Mononuclear cell (primary cell): ENCODE results near the gene RBFOX2. TPM values are rescaled to one million over a fixed set of nuclear protein-coding genes. Genes with fewer than 3 reads are reported as not detected.
A peak's percentile ranks its signal among the peaks of the same experiment; 100 is the strongest.

Experiments
- H3K27me3 ChIP-seq: 2 replicates; pipeline ENCODE4 v1.6.0; 2011; ENCODE audit warnings: low read length, control low read depth; ENCODE audit not compliant: insufficient read depth
- H3K4me1 ChIP-seq: 2 replicates; pipeline ENCODE4 v1.5.1; 2011; ENCODE audit warnings: mild to moderate bottlenecking, low read length, control low read depth; ENCODE audit not compliant: insufficient read depth
- H3K4me3 ChIP-seq: 2 replicates; pipeline ENCODE4 v1.5.1; 2011; ENCODE audit warnings: mild to moderate bottlenecking, low read length, moderate library complexity
- H3K9me3 ChIP-seq: 2 replicates; pipeline ENCODE4 v1.5.1; 2011; ENCODE audit warnings: low read depth, mild to moderate bottlenecking, control low read depth, low read length
- total RNA-seq: library from RNA; depleted of rRNA; stranded (reverse); fragments of >200 nt; gene quantifications from one replicate; pipeline ENCODE4 v1.2.3, GENCODE V29; 2012

The RBFOX2 gene
- total RNA-seq, 1 donor: 0.42 TPM

GRCh38 chr22:35921777-35922176 is 106.8 kb downstream of the RBFOX2 start:
- Histone ChIP-seq H3K4me1 (no peaks in the 10 kb centered on the region), H3K9me3 (no peaks in the 10 kb centered on the region), H3K27me3 (no peaks in the 10 kb centered on the region), H3K4me3 (no peak overlapping the region)

- H3K4me3 ChIP-seq: no peak overlapping the region
- H3K9me3 ChIP-seq: no peaks in the 10 kb centered on the region
- no peaks in the 10 kb centered on the region for H3K27me3 ChIP-seq
- H3K4me1 ChIP-seq: no peaks in the 10 kb centered on the region
These were observed 107.6 kb downstream of the RBFOX2 start for GRCh38 chr22:35921044-35921443.

GRCh38 chr22:35919002-35919542 is 109.6 kb downstream of the RBFOX2 start:
- H3K4me1 ChIP-seq: peaks cover 18% of the 10 kb centered on the region
- H3K4me3 ChIP-seq: no peak overlapping the region
- no peaks in the 10 kb centered on the region for H3K9me3 ChIP-seq
- H3K27me3 ChIP-seq: no peaks in the 10 kb centered on the region

GRCh38 chr22:35918456-35918855 is 110.2 kb downstream of the RBFOX2 start:
- Histone ChIP-seq H3K27me3 (no peaks in the 10 kb centered on the region), H3K4me1 (peaks cover 22% of the 10 kb centered on the region), H3K9me3 (no peaks in the 10 kb centered on the region), H3K4me3 (no peak overlapping the region)

GRCh38 chr22:35917651-35918050 is 111.0 kb downstream of the RBFOX2 start:
- H3K4me3 ChIP-seq: no peak overlapping the region
- H3K27me3 ChIP-seq: no peaks in the 10 kb centered on the region
- peaks cover 22% of the 10 kb centered on the region for H3K4me1 ChIP-seq
- H3K9me3 ChIP-seq: no peaks in the 10 kb centered on the region

GRCh38 chr22:35915477-35916013 is 113.1 kb downstream of the RBFOX2 start:
- no peaks in the 10 kb centered on the region for H3K27me3 ChIP-seq
- no peak overlapping the region for H3K4me3 ChIP-seq
- no peaks in the 10 kb centered on the region for H3K9me3 ChIP-seq
- H3K4me1 ChIP-seq: peaks cover 22% of the 10 kb centered on the region

GRCh38 chr22:35914665-35915476 is 113.8 kb downstream of the RBFOX2 start:
- Histone ChIP-seq H3K4me1 (peaks cover 22% of the 10 kb centered on the region), H3K4me3 (peak overlapping the region; percentile 29), H3K27me3 (no peaks in the 10 kb centered on the region), H3K9me3 (no peaks in the 10 kb centered on the region)

GRCh38 chr22:35914357-35914664 is 114.3 kb downstream of the RBFOX2 start:
- Histone ChIP-seq H3K27me3 (no peaks in the 10 kb centered on the region), H3K4me1 (peaks cover 22% of the 10 kb centered on the region), H3K9me3 (no peaks in the 10 kb centered on the region), H3K4me3 (no peak overlapping the region)

- Histone ChIP-seq H3K4me1 (peaks cover 22% of the 10 kb centered on the region), H3K9me3 (no peaks in the 10 kb centered on the region), H3K4me3 (no peak overlapping the region), H3K27me3 (no peaks in the 10 kb centered on the region)
These were observed 114.7 kb downstream of the RBFOX2 start for GRCh38 chr22:35913925-35914324.

- no peak overlapping the region for H3K4me3 ChIP-seq
- H3K4me1 ChIP-seq: peaks cover 22% of the 10 kb centered on the region
- no peaks in the 10 kb centered on the region for H3K27me3 ChIP-seq
- H3K9me3 ChIP-seq: no peaks in the 10 kb centered on the region
These were observed 116.0 kb downstream of the RBFOX2 start for GRCh38 chr22:35912658-35913057.

- Histone ChIP-seq H3K27me3 (no peaks in the 10 kb centered on the region), H3K9me3 (no peaks in the 10 kb centered on the region), H3K4me1 (peaks cover 22% of the 10 kb centered on the region), H3K4me3 (no peak overlapping the region)
These were observed 116.7 kb downstream of the RBFOX2 start for GRCh38 chr22:35911877-35912276.

- Histone ChIP-seq H3K4me3 (no peak overlapping the region), H3K9me3 (no peaks in the 10 kb centered on the region), H3K27me3 (no peaks in the 10 kb centered on the region), H3K4me1 (peaks cover 22% of the 10 kb centered on the region)
These were observed 117.7 kb downstream of the RBFOX2 start for GRCh38 chr22:35910926-35911325.

- Histone ChIP-seq H3K4me3 (no peak overlapping the region), H3K9me3 (no peaks in the 10 kb centered on the region), H3K27me3 (no peaks in the 10 kb centered on the region), H3K4me1 (peaks cover 15% of the 10 kb centered on the region)
These were observed 118.4 kb downstream of the RBFOX2 start for GRCh38 chr22:35910003-35910769.

- Histone ChIP-seq H3K27me3 (no peaks in the 10 kb centered on the region), H3K4me1 (no peaks in the 10 kb centered on the region), H3K9me3 (no peaks in the 10 kb centered on the region), H3K4me3 (no peak overlapping the region)
These were observed 122.7 kb downstream of the RBFOX2 start for GRCh38 chr22:35905894-35906293.

- Histone ChIP-seq H3K4me1 (peaks cover 9% of the 10 kb centered on the region), H3K4me3 (no peak overlapping the region), H3K9me3 (no peaks in the 10 kb centered on the region), H3K27me3 (no peaks in the 10 kb centered on the region)
These were observed 123.9 kb downstream of the RBFOX2 start for GRCh38 chr22:35904752-35905151.
